Erythroblast (primary cell): ENCODE data around the gene SMIM28.

Source experiments
- DNase-seq, 2 experiments: peaks; one replicate each; lab custom pipeline; 2025; lab: John Stamatoyannopoulos, UW
- GATA1 ChIP-seq: IDR thresholded peaks from 2 replicates; pipeline ENCODE4 v1.6.1; 2011; ENCODE audit warnings: low read depth, mild to moderate bottlenecking, control low read depth, low read length, moderate library complexity
- POLR2A ChIP-seq: IDR thresholded peaks from 2 replicates; pipeline ENCODE4 v1.6.1; 2011; ENCODE audit warnings: mild to moderate bottlenecking, low read length

SMIM28 gene

GRCh38 chr6:138404666-138405337 lies 27.1 kb downstream of the SMIM28 start:
- DNase-seq = peak; percentile 45 to 46
- TF ChIP-seq POLR2A = no peak
- TF ChIP-seq GATA1 = no peak

DNA sequence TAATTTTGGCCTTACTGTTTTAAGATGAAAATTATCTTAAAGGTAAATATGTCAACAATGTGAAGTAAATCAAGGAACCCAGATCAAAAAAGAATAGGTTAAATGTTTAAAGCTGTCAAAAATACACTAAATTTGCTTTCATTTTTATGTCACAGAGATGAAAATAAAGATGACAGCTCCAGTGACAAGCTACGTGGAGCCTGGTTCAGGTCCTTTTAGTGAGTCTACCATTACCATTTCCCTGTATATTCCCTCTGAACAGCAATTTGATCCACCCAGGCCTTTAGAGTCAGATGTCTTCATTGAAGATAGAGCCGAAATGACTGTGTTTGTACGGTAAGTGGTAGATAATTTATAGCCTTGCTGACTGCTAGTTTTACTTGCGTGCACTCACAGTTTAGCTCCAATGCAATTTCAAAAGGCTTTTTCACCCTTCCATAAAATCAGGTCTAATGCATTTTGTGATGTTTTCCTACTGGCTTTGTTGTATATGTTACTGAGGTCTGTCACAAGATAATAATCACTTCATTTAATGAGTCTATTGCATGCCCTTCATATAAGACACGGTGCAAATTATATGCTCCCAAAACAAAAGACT lies 28.2 kb downstream of the SMIM28 start:
- no peak for TF ChIP-seq POLR2A
- no peak for TF ChIP-seq GATA1
- DNase-seq = no peak

DNA sequence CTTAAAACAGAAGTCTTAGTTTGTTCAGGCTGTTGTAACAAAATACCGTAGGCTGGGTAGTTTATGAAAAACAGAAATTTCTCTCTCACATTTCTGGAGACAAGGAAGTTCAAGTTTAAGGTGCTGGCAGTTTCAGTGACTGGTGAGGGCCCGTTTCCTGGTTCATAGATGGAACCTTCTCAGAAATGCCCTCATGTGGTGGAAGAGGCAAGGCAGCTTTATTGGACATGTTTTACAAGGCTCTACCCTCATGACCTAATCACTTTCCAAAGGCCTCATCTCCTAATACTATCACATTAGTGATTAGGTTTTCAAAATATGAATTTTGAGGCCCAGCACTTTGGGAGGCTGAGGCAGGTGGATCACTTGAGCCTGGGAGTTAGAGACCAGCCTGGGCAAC lies 28.7 kb downstream of the SMIM28 start:
- no peak for DNase-seq

GRCh38 chr6:138410048-138410735 lies 32.5 kb downstream of the SMIM28 start:
- TF ChIP-seq GATA1 (no peak), POLR2A (no peak)
- no peak for DNase-seq

More for the DNA sequence above, 28.7 kb downstream of the SMIM28 start:
- TF ChIP-seq POLR2A (no peak), GATA1 (no peak)

- TF ChIP-seq GATA1 (no peak), POLR2A (no peak)
- DNase-seq = no peak
These were observed 33.5 kb downstream of the SMIM28 start for GRCh38 chr6:138410972-138411880.

DNA sequence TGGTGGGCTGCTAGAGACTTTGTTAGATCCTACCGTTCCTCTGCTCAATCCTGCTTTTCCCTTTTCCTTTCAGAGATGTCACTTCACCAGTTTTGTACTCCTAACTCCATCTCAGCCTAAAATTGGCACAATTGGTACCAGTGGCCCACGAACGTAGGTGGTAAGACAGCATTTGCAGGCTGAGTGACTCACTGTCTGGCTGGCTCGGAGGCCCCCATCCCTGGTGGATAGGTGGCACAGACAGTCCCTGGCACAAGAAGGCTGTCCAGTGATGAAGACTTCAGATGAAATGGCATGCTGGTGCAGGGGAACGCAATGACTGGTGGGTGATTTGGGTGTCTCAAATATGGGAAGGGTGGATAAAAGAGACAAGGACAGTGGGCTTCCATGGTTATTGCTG lies 37.4 kb downstream of the SMIM28 start:
- TF ChIP-seq POLR2A = no peak
- no peak for TF ChIP-seq GATA1
- DNase-seq = no peak

DNA sequence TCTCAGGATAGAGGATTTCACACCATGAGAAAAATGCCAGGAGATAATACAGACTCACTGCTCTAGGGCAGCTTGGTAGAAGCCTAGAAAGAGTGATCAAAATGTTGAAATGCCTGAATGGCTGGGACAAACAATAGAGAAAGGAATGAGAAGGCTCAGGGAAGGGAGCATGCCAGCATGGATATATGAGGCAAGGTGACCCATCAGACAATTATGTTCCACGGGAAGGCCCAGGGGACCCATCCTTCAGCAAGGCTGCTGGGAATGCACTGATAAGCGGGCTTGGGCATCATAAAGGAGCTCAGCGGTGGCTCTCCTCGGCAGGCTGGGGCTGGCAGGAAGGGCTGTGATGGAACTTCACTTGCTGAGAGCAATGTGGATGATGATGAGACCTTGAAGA lies 38.5 kb downstream of the SMIM28 start:
- TF ChIP-seq GATA1 (no peak), POLR2A (no peak)
- DNase-seq = no peak

- TF ChIP-seq POLR2A (no peak), GATA1 (no peak)
- no peak for DNase-seq
These were observed 39.9 kb downstream of the SMIM28 start for GRCh38 chr6:138417493-138418117.

- TF ChIP-seq GATA1 = no peak
- no peak for TF ChIP-seq POLR2A
- no peak for DNase-seq
These were observed 40.5 kb downstream of the SMIM28 start for GRCh38 chr6:138418118-138418742.

GRCh38 chr6:138419766-138420165 lies 42.1 kb downstream of the SMIM28 start:
- TF ChIP-seq GATA1 (no peak), POLR2A (no peak)
- DNase-seq = no peak

- no peak for DNase-seq
- TF ChIP-seq GATA1 = no peak
- TF ChIP-seq POLR2A = no peak
These were observed 42.7 kb downstream of the SMIM28 start for GRCh38 chr6:138420356-138420755.

- TF ChIP-seq GATA1 (no peak), POLR2A (no peak)
- DNase-seq = no peak
These were observed 43.4 kb downstream of the SMIM28 start for GRCh38 chr6:138421089-138421488.
